Neural progenitor cell (in vitro differentiated cells): ENCODE data around the gene CBLB.
"Not testable (repeated sequence)": the region's sequence is repeated elsewhere in the genome, so short reads cannot be mapped to it uniquely, and the experiment has no call there.

Experiments used
- CTCF ChIP-seq: fragments of 200-600 bp; sonication (generic); IDR thresholded peaks from 2 replicates; pipeline ENCODE4 v1.5.1; 2017; ENCODE audit warnings: antibody characterized with exemption, mild to moderate bottlenecking
- EZH2phosphoT487 ChIP-seq: fragments of 200-600 bp; sonication (generic); IDR thresholded peaks from 2 replicates; pipeline ENCODE4 v1.6.1; 2017; ENCODE audit warnings: antibody characterized with exemption

GRCh38 chr3:105815331-105815730, 53.5 kb downstream of the CBLB start:
- not testable (repeated sequence) for TF ChIP-seq CTCF, EZH2phosphoT487
